Erythroblast (primary cell): Measurements from ENCODE around the gene OR8K3.

Source experiments
- GATA1 ChIP-seq: IDR thresholded peaks from 2 replicates; pipeline ENCODE4 v1.6.1; 2011; ENCODE audit warnings: low read depth, mild to moderate bottlenecking, control low read depth, low read length, moderate library complexity
- POLR2A ChIP-seq: IDR thresholded peaks from 2 replicates; pipeline ENCODE4 v1.6.1; 2011; ENCODE audit warnings: mild to moderate bottlenecking, low read length

- TF ChIP-seq POLR2A (no peak), GATA1 (no peak)
These were observed 39.0 kb downstream of the OR8K3 start, which contains the start of gene OR8J1 for GRCh38 chr11:56353991-56354390.
